ENCODE data around the gene PAX8.
"Not testable (repeated sequence)": the region's sequence is repeated elsewhere in the genome, so short reads cannot be mapped to it uniquely, and the experiment has no call there.

- TF ChIP-seq, protein P1, sequence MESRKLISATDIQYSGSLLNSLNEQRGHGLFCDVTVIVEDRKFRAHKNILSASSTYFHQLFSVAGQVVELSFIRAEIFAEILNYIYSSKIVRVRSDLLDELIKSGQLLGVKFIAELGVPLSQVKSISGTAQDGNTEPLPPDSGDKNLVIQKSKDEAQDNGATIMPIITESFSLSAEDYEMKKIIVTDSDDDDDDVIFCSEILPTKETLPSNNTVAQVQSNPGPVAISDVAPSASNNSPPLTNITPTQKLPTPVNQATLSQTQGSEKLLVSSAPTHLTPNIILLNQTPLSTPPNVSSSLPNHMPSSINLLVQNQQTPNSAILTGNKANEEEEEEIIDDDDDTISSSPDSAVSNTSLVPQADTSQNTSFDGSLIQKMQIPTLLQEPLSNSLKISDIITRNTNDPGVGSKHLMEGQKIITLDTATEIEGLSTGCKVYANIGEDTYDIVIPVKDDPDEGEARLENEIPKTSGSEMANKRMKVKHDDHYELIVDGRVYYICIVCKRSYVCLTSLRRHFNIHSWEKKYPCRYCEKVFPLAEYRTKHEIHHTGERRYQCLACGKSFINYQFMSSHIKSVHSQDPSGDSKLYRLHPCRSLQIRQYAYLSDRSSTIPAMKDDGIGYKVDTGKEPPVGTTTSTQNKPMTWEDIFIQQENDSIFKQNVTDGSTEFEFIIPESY (IDR thresholded peaks at IDR 0.05) = not testable (repeated sequence)
- not testable (repeated sequence) for TF ChIP-seq NFYA (IDR thresholded peaks at IDR 0.05; ENCODE audit: borderline replicate concordance, low read depth, low read length); SREBF1 (IDR thresholded peaks at IDR 0.05; ENCODE audit: low read length)
- 0 out of 2 replicates have a peak, but pooled peaks have one; percentile 22 for TF ChIP-seq RAD21 (IDR thresholded peaks at IDR 0.05; ENCODE audit: insufficient read depth, low read depth, low read length)
- peak; percentile 45; the same call in 1 of the 2 replicates for TF ChIP-seq SMC3 (IDR thresholded peaks at IDR 0.05; ENCODE audit: borderline replicate concordance, low read length)
These were observed 18.9 kb upstream of the PAX8 start for GRCh38 chr2:113297590-113297989.

Data from GM12878 (cell line).